ENCODE data around the gene ALDH3A1.

- no peak for TF ChIP-seq ETV6 (CRISPR knock-in tag; IDR thresholded peaks at IDR 0.05)
- TF ChIP-seq CTCF (IDR thresholded peaks at IDR 0.05): no peak
- no peak for TF ChIP-seq PREB (CRISPR knock-in tag; IDR thresholded peaks at IDR 0.05; ENCODE audit: borderline replicate concordance)
- TF ChIP-seq ZMAT4 (CRISPR knock-in tag; IDR thresholded peaks at IDR 0.05): no peak
- TF ChIP-seq ZNF121 (CRISPR knock-in tag; IDR thresholded peaks at IDR 0.05): no peak
- TF ChIP-seq USF1 (CRISPR knock-in tag; IDR thresholded peaks at IDR 0.05): no peak
- TF ChIP-seq ATF3 (CRISPR knock-in tag; conservative IDR thresholded peaks at IDR 0.05): no peak
- no peak for TF ChIP-seq PRDM15 (CRISPR knock-in tag; IDR thresholded peaks at IDR 0.05)
- no peak for TF ChIP-seq FOXJ3 (CRISPR knock-in tag; IDR thresholded peaks at IDR 0.05; ENCODE audit: borderline replicate concordance)
- no peak for TF ChIP-seq CREB1 (CRISPR knock-in tag; IDR thresholded peaks at IDR 0.05)
Measured at GRCh38 chr17:19747829-19748806, at the start of gene ALDH3A1.
